Esophagus squamous epithelium (tissue), 4 donors: Measurements from ENCODE around the gene SLFN14.

Experiments
- POLR2A ChIP-seq, 4 donors: fragments of 450-650 bp; IDR thresholded peaks; one replicate each; pipeline ENCODE4 v1.6.1; 2017; ENCODE audit warnings: antibody characterized with exemption in 4 of 4, mild to moderate bottlenecking in 4 of 4, moderate library complexity in 3 of 4
- TF ChIP-seq, protein P1 (sequence below), 6 experiments: fragments of 450-650 bp in 4 of 6; fragments of 200-600 bp in 2 of 6; sonication (generic) in 2 of 6; IDR thresholded peaks; one replicate each; pipeline ENCODE4 v1.5.1; 2016 to 2019; ENCODE audit warnings: antibody characterized with exemption in 6 of 6, mild to moderate bottlenecking in 4 of 6, moderate library complexity in 4 of 6

DNA sequence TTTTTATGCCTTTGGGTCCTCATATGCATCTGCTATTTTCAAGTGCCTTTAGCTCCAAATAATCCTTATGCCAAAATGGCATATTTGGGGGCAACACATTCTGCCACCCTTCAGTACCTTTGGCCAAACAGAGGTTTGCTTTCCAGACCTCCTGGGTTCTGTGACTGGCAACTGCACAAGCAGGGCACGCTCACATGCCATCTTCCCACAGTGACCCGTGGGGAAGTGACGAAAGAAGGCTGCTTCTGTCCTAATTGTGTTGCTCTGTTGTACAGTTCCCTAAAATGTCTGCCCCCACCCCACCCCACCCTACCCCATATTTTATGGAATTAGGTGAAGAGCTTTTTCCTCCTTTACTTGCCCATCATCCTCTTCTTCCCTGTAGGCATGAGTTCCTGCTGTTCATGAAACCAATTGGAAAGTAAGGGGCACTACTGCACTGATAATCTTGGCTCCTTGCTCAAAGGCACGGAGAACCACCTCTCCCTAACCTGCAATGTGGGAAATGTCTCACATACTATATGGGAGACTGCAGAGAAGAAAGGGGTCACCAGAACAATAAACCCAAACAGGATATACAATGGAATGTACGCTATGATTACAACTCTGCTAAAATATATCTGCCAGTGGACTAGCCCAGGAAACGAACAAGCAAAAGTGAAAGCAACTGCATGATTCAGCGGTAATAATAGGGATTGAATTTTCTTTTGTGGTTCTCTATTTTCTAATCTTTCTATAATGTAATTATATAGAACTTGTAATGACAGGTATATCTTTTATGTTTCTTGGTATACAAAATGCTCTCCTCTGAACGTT is 19.8 kb downstream of the SLFN14 start:
- TF ChIP-seq, protein P1, sequence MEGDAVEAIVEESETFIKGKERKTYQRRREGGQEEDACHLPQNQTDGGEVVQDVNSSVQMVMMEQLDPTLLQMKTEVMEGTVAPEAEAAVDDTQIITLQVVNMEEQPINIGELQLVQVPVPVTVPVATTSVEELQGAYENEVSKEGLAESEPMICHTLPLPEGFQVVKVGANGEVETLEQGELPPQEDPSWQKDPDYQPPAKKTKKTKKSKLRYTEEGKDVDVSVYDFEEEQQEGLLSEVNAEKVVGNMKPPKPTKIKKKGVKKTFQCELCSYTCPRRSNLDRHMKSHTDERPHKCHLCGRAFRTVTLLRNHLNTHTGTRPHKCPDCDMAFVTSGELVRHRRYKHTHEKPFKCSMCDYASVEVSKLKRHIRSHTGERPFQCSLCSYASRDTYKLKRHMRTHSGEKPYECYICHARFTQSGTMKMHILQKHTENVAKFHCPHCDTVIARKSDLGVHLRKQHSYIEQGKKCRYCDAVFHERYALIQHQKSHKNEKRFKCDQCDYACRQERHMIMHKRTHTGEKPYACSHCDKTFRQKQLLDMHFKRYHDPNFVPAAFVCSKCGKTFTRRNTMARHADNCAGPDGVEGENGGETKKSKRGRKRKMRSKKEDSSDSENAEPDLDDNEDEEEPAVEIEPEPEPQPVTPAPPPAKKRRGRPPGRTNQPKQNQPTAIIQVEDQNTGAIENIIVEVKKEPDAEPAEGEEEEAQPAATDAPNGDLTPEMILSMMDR (IDR thresholded peaks at IDR 0.05) = peak in 1 of 6 experiments; percentile 14
- TF ChIP-seq POLR2A (IDR thresholded peaks at IDR 0.05) = no peak
